ENCODE results near the gene ZNF502.
"Not testable (repeated sequence)": the region's sequence is repeated elsewhere in the genome, so short reads cannot be mapped to it uniquely, and the experiment has no call there.

Gene ZNF502

DNA sequence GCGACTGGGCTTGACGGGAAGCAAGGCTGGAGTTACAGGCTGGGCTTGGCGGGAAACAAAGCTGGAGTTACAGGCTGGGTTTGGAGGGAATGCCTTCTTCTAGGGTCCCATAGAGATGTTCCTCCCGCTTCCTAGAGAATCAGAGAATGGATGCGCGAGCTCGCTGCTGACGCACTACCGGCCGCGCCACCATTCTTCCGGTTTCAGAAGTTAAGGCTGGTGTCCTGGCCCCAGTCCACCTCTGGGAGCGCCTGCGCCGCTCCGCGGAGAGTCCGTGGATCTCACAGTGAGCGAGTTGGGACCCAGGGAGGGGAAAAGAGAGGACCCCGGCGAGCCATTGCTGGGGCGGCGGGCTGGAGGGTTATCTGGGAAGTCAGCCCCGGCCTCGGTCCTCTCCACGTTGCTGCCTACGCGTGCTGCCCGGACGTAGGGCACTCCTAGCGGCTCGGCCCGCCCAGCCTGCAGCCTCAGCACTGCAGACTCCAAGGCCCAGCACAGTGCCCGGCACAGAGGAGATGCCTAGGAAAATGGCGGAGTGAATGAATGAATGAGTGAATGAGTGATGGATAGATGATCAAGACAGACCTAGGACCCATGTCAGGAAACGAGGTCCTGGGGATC lies at the start of gene ZNF502:
ZNF502 (plus strand) TSS at position 206 of the 621 bp plus-strand sequence. CDS start 7,602 bp downstream, outside the sequence.
- DNase-seq = peak; percentile 50 to 58

- no peak for DNase-seq
Measured at GRCh38 chr3:44665173-44665572, 47.3 kb upstream of the ZNF502 start.

GRCh38 chr3:44666346-44666745 lies 46.1 kb upstream of the ZNF502 start:
- DNase-seq = no peak

DNA sequence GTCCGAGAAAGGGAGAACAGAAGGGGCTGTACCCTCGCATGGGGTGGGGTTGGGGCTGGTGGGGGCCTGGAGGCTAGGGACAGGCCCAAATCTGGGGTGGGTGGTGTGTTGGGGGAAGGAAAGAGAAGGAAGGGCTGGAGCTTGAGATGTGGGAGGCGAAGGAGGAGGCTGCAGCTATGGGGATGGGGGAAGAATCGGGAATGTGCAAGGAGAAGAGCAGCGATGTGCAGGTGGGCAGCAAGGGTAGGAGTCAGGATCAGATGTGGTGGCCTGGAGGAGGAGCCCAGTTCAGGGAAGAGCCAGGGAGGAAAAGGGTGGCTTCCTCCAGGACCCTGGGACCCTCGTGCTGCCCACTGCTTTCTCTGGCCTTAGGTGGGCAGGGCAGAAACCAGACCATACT lies 42.7 kb upstream of the ZNF502 start:
- no peak for DNase-seq

DNA sequence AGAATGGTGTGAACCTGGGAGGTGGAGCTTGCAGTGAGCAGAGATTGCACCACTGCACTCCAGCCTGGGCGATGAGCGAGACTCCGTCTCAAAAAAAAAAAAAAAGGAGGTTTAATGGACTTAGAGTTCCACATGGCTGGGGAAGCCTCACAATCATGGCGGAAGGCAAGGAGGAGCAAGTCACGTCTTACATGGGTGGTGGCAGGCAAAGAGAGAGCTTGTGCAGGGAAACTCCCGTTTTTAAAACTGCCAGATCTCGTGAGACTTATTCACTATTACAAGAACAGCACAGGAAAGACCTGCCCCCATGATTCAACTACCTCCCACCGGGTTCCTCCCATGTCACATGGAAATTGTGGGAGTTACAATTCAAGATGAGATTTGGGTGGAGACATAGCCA lies 39.0 kb upstream of the ZNF502 start:
- not testable (repeated sequence) for DNase-seq

DNA sequence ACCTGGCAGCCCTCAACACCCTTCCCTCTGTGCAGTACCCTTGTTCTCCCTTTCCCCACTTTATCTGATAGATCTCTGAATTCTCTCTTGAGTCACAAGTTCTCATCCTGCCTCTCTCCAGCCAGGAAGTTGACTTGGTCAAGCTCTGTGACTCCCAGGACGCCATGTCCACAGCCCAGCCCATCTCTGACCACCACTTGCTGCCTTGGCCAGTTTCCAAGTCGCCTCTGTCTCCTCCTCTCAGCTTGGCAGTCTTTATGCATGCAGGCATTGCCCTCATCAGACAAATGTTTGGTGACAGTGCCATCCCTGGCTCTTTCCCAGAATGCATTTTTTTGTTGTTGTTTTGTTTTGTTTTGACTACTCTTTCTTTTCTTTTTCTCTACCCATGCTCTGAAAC lies 38.2 kb upstream of the ZNF502 start:
- no peak for DNase-seq

DNA sequence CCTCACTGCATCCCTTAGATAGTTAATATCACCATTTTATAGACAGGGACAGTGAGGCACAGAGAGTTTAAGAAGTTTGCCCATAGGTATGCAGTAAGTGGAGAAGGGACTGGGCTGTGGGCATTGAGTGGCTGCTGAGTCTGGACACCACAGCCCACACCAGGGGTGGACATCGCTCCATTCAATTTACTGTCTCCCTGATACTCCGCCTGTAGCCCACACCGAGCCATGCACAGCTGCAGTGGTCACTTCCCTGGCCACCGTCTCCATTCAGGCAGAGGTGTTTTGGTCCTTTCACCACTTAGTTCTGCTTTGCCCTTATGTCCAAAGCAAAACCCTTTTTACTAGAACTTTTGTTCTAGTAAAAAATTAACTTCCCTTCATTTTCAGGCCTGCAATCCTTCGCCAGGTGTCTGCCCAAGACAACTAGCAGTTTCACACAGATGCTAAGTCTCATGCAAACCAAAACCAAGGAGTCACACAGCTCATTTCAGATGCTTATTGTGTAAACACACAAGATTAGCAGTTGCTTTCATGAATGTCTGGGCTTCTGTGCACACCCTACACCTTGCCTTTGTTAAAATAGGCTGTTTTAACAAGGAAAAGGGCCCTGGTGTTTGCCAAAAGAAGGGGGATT lies 33.9 kb upstream of the ZNF502 start:
- DNase-seq = no peak

GRCh38 chr3:44680921-44681455 lies 31.5 kb upstream of the ZNF502 start:
- DNase-seq = no peak

DNA sequence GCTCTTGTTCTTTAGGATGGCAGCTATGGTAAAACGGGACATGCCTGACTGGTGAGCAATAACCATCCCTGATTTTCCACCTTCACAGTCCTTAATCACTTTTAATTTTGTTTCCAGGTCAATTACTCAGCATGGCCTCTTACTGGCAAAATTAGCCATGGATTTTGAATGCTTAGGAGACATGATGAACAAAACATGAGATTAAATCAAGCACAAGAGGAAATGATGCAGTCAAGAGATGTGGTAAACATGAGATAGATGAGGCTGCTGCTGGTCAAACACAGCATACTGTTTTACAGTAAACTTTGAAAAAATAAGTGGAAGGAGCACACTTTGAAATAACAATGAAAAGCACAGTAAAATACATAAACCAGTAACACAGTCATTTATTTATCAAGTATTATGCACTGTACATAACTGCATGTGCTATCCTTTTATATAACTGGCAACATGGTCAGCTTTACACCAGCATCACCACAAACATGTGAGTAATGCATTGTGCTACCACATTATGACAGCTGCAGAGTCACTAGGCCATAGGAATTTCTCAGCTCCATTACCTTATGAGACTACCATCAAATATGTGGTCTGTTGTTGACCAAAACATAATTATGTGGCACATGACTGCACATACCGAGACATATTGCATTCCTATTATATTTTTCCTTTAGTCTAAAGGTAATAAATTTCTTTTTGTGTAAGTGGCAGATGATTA lies 30.1 kb upstream of the ZNF502 start:
- DNase-seq = no peak

DNA sequence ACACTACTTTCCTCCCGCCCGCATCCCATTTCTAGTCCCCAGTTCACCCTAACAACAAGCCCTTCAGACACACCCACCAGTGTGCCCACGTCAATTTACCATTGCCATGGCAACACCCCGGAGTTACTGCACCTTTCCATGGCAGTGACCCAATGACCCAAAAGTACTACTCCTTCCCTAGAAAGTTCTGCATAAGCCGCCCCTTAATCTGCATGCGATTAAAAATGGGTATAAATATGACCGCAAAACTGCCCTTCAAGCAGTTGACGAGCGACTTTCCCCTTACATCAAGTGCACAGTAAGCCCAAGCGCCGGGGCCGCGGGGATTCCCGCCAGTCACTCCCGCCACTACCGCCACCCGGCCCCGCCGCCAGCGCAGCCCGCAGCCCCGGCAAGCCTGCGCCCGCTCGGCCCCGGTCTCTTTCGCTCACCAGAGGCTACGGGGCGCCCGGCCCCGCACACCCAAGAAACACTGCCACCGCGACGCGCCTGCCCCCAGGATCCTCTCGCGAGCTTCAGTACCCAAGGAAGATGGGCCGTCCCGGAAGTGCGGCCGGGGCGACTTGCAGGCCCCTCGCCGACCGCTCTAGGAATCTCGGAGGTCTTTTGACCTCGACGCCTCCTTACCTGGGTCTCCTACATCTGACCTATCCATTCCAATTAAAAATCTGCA lies 27.2 kb upstream of the ZNF502 start:
- DNase-seq = peak; percentile 31 to 48

DNA sequence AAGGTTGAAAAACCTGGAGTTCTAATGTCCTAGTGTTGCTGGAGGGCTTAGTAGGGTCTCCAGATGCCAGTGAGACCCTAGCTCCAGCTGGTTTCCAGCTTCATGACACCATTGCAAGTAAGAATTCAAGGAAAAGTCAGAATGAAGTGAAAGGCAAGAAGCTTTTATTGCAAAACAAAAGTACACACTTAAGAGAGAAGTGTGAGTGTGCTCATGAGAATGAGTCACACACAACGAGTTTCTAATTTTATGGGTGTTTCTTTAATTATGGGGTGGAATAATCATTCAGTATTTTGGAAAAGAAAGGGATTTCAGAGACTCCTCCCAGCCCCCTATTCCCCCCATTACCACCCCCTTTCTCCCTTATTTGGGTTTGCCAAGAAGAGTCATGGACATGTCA lies 24.6 kb upstream of the ZNF502 start:
- no peak for DNase-seq

GRCh38 chr3:44721231-44722102 lies 9.0 kb downstream of the ZNF502 start:
- DNase-seq = no peak

- DNase-seq = no peak
Measured at GRCh38 chr3:44722103-44722401, 9.6 kb downstream of the ZNF502 start.

DNA sequence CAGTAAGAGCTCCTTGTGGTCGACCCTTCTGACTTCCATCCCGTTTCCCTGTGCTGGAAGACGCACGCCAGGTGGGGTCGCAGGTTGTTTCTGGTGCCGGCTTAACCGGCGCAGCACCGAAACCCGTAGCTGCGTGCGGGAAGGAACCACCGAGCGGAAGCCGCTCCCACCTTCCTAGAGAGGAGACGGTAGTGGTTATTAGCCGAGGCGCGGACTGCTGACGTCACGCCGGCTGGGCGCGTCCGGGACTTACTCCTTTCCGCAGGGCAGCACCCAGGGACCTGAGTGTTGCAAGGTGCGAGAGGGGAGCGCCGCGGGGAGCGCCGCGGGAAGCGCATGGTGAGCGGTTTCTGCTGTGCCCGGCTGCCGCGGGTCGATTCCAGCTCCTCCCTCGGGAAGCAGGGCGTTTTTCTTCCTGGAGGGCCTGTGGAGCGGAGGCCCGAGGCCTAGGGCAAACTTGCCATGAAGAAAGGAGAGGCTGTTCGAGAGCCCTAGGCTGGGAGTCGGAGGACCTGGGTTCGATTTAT lies 17.0 kb downstream of the ZNF502 start, which contains the start of gene ZNF501:
ZNF501 (plus strand) TSS at position 252 of the 527 bp plus-strand sequence. CDS start 4,787 bp downstream, outside the sequence.
- peak; percentile 84 to 88 for DNase-seq

DNA sequence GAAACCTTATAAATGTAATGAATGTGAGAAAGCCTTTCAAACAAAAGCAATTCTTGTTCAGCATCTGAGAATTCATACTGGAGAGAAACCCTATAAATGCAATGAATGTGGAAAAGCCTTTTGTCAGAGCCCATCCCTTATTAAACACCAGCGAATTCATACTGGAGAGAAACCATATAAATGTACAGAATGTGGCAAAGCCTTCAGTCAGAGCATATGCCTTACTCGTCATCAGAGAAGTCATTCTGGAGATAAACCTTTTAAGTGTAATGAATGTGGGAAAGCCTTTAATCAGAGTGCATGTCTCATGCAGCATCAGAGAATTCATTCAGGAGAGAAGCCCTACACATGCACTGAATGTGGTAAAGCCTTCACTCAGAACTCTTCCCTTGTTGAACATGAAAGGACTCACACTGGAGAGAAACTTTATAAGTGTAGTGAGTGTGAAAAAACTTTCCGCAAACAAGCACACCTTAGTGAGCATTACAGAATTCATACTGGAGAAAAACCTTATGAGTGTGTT lies 22.2 kb downstream of the ZNF502 start:
- DNase-seq = no peak

- DNase-seq = no peak
Measured at GRCh38 chr3:44761101-44761423, 48.6 kb downstream of the ZNF502 start.

DNA sequence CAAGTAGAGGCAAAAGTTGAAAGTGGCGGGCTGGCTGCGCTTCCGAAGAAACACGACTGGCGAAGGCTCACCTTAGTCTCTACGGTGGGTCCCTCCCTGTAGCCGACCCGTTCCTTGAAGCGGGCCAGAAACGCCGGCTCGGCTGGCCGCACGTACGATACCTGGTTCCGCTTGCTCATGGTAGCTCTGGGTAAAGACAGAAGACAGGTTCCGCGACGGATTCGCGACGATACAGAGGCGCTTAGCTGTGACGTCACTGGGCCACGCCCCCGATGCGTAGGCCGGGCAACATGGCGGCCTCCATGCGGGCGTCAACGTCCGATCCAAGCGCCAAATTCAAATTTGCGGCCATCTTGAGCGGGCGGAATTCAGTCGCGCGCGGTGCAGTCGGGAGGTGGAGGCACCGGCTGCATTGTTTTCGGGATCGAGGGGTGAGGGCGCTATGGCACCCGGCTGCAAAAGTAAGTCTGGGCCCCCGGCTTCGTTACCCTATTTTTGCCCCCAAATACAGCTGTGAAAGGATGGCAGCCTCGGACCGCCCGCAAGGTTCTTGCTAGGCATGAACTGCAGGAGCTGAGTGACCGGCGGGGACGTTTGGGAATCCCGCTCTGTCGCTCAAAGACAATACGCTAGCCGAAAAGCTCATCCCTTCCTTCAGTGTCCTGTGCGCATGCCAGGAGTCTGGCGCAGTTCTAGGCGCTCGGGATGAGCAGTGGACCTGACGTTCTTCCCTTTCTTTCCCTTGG lies 49.1 kb downstream of the ZNF502 start, which contains the start of the genes KIAA1143 and KIF15:
KIAA1143 (minus strand) TSS at position 196 of the 746 bp plus-strand sequence; CDS start at position 179, 17 bp downstream.
KIF15 (plus strand) TSS at position 371 of the 746 bp plus-strand sequence; CDS start at position 443, 72 bp downstream.
- DNase-seq = peak; percentile 99

DNA sequence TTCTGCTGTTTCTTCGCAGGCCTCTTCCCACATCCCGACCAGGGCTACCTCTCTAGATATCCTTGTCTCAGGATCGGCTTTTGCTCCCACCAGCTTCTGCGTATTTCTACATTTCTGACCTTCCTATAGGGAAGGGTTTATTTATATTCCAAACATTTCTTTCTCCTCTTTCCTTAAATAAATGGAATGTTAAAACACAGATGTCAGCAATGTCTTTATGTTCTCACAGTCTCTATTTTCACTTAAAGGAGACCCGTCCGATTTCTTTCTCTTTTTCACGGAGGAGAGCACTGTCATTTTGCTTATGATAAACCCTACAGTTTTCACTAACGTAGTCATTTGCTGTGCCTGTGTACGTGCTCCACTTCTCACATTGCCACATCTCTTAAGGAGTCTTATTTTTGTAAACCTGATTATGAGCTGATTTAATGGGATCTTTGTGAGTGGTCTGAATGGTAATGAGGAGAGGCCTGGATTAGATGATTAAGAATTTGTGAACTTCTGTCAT lies 49.8 kb downstream of the ZNF502 start:
- no peak for DNase-seq

- no peak for DNase-seq
Measured at GRCh38 chr3:44762690-44763089, 50.2 kb downstream of the ZNF502 start.

- no peak for DNase-seq
Measured at GRCh38 chr3:44764248-44764647, 51.8 kb downstream of the ZNF502 start.
